Activated CD8-positive, alpha-beta memory T cell treated with anti-CD3 and anti-CD28 coated beads, Interleukin-2, amount 50 U/mL, for 24 hours (primary cell): ENCODE data around the gene PGAM5.
"Not testable (repeated sequence)": the region's sequence is repeated elsewhere in the genome, so short reads cannot be mapped to it uniquely, and the experiment has no call there.

Source experiments
- DNase-seq: peaks from one replicate; pipeline ENCODE4 v3.0.0-alpha.2; 2020; ENCODE audit errors: extremely low read depth

Gene PGAM5

GRCh38 chr12:132689227-132689626, 21.4 kb upstream of the PGAM5 start:
- DNase-seq = no peak

GRCh38 chr12:132690112-132690511, 20.5 kb upstream of the PGAM5 start:
- no peak for DNase-seq

GRCh38 chr12:132692030-132692429, 18.6 kb upstream of the PGAM5 start:
- not testable (repeated sequence) for DNase-seq

- not testable (repeated sequence) for DNase-seq
Observed at GRCh38 chr12:132694888-132695287, 15.8 kb upstream of the PGAM5 start.

- DNase-seq = no peak
Observed at GRCh38 chr12:132695431-132695830, 15.2 kb upstream of the PGAM5 start.

GRCh38 chr12:132698341-132698740, 12.3 kb upstream of the PGAM5 start:
- no peak for DNase-seq

- DNase-seq = no peak
Observed at GRCh38 chr12:132700212-132700822, 10.3 kb upstream of the PGAM5 start.

- no peak for DNase-seq
Observed at GRCh38 chr12:132702640-132703039, 8.0 kb upstream of the PGAM5 start.

- no peak for DNase-seq
Observed at GRCh38 chr12:132703641-132704040, 7.0 kb upstream of the PGAM5 start.

GRCh38 chr12:132707241-132707640, 3.4 kb upstream of the PGAM5 start:
- DNase-seq = no peak

GRCh38 chr12:132708150-132708549, 2.5 kb upstream of the PGAM5 start:
- no peak for DNase-seq

- DNase-seq = no peak
Observed at GRCh38 chr12:132710043-132710404, 618 bp upstream of the PGAM5 start.

GRCh38 chr12:132711080-132711843, 620 bp downstream of the PGAM5 start:
- no peak for DNase-seq

GRCh38 chr12:132713123-132713522, 2.5 kb downstream of the PGAM5 start:
- no peak for DNase-seq

- DNase-seq = no peak
Observed at GRCh38 chr12:132715874-132716273, 5.2 kb downstream of the PGAM5 start.

GRCh38 chr12:132716356-132716755, 5.7 kb downstream of the PGAM5 start:
- no peak for DNase-seq

- DNase-seq = no peak
Observed at GRCh38 chr12:132717011-132717410, 6.4 kb downstream of the PGAM5 start.

- no peak for DNase-seq
Observed at GRCh38 chr12:132717531-132718387, 7.1 kb downstream of the PGAM5 start.

- DNase-seq = no peak
Observed at GRCh38 chr12:132718644-132719043, 8.0 kb downstream of the PGAM5 start.

- DNase-seq = no peak
Observed at GRCh38 chr12:132719141-132719953, 8.7 kb downstream of the PGAM5 start.

GRCh38 chr12:132719954-132720324, 9.3 kb downstream of the PGAM5 start:
- no peak for DNase-seq
